ENCODE data around the gene ARHGAP10.
"Not testable (repeated sequence)": the region's sequence is repeated elsewhere in the genome, so short reads cannot be mapped to it uniquely, and the experiment has no call there.

The ARHGAP10 gene

GRCh38 chr4:147772056-147772455, 40.2 kb downstream of the ARHGAP10 start:
- no peak for DNase-seq

- no peak for DNase-seq
Measured at GRCh38 chr4:147772459-147772969, 40.6 kb downstream of the ARHGAP10 start.

- DNase-seq, result no peak
Measured at GRCh38 chr4:147773261-147774184, 41.6 kb downstream of the ARHGAP10 start.

GRCh38 chr4:147776716-147777115, 44.8 kb downstream of the ARHGAP10 start:
- DNase-seq, result no peak

GRCh38 chr4:147777456-147778091, 45.7 kb downstream of the ARHGAP10 start:
- DNase-seq, result no peak

- DNase-seq, result no peak
Measured at GRCh38 chr4:147778942-147779341, 47.1 kb downstream of the ARHGAP10 start.

GRCh38 chr4:147779451-147779850, 47.6 kb downstream of the ARHGAP10 start:
- DNase-seq, result no peak

GRCh38 chr4:147780137-147780777, 48.4 kb downstream of the ARHGAP10 start:
- DNase-seq, result no peak

- DNase-seq, result no peak
Measured at GRCh38 chr4:147782087-147782781, 50.3 kb downstream of the ARHGAP10 start.

GRCh38 chr4:147785129-147785528, 53.2 kb downstream of the ARHGAP10 start:
- DNase-seq, result no peak

GRCh38 chr4:147786031-147786430, 54.1 kb downstream of the ARHGAP10 start:
- no peak for DNase-seq

GRCh38 chr4:147786531-147786930, 54.6 kb downstream of the ARHGAP10 start:
- DNase-seq, result no peak

- DNase-seq, result no peak
Measured at GRCh38 chr4:147787204-147787603, 55.3 kb downstream of the ARHGAP10 start.

GRCh38 chr4:147788791-147789190, 56.9 kb downstream of the ARHGAP10 start:
- no peak for DNase-seq

GRCh38 chr4:147789596-147789995, 57.7 kb downstream of the ARHGAP10 start:
- no peak for DNase-seq

GRCh38 chr4:147790412-147790811, 58.5 kb downstream of the ARHGAP10 start:
- no peak for DNase-seq

- no peak for DNase-seq
Measured at GRCh38 chr4:147791341-147791740, 59.5 kb downstream of the ARHGAP10 start.

GRCh38 chr4:147791865-147792264, 60.0 kb downstream of the ARHGAP10 start:
- DNase-seq, result no peak

GRCh38 chr4:147793569-147794313, 61.9 kb downstream of the ARHGAP10 start:
- DNase-seq, result no peak

GRCh38 chr4:147794314-147794680, 62.4 kb downstream of the ARHGAP10 start:
- no peak for DNase-seq

- no peak for DNase-seq
Measured at GRCh38 chr4:147794787-147795413, 63.0 kb downstream of the ARHGAP10 start.

GRCh38 chr4:147799057-147799456, 67.2 kb downstream of the ARHGAP10 start:
- not testable (repeated sequence) for DNase-seq

All from stimulated activated CD4-positive, alpha-beta T cell treated with anti-CD3 and anti-CD28 coated beads, Interleukin-4, amount 100 ng/mL, for 1 hour (primary cell).